ENCODE results near the gene MVB12B.

Gene MVB12B

GRCh38 chr9:126287166-126287866 lies 39.3 kb upstream of the MVB12B start:
- no peaks in the 10 kb centered on the region for H3K27me3 ChIP-seq (ENCODE audit: insufficient read depth, low read length, poor library complexity, severe bottlenecking)

GRCh38 chr9:126290871-126291270 lies 35.8 kb upstream of the MVB12B start:
- H3K9ac ChIP-seq (ENCODE audit: low read depth, low read length, poor library complexity, severe bottlenecking) = no peak overlapping the region
- no peaks in the 10 kb centered on the region for H4K20me1 ChIP-seq (ENCODE audit: insufficient read depth, low read length, poor library complexity, severe bottlenecking)
- TF ChIP-seq CTCF (conservative IDR thresholded peaks at IDR 0.05; ENCODE audit: low read length) (no peak), EZH2phosphoT487 (IDR thresholded peaks at IDR 0.05; ENCODE audit: borderline replicate concordance) (no peak)

More at GRCh38 chr9:126287166-126287866, 39.3 kb upstream of the MVB12B start:
- no peaks in the 10 kb centered on the region for H3K9me3 ChIP-seq (ENCODE audit: insufficient read depth, low read depth, low read length)
- H3K9ac ChIP-seq (ENCODE audit: low read depth, low read length, poor library complexity, severe bottlenecking) = no peak overlapping the region
- H3K4me3 ChIP-seq (ENCODE audit: low read length, poor library complexity, severe bottlenecking) = no peak overlapping the region
- no peaks in the 10 kb centered on the region for H3F3A ChIP-seq (ENCODE audit: low read depth)
- no peaks in the 10 kb centered on the region for H3K79me2 ChIP-seq (ENCODE audit: insufficient read depth, low read length)
- H4K20me1 ChIP-seq (ENCODE audit: insufficient read depth, low read length, poor library complexity, severe bottlenecking) = no peaks in the 10 kb centered on the region
- no peaks in the 10 kb centered on the region for H3K4me1 ChIP-seq (ENCODE audit: insufficient read depth, low read length, poor library complexity, severe bottlenecking)
- no peak overlapping the region for H2AFZ ChIP-seq (ENCODE audit: low read length)
- TF ChIP-seq EZH2phosphoT487 (IDR thresholded peaks at IDR 0.05; ENCODE audit: borderline replicate concordance) = no peak
- no peak for TF ChIP-seq CTCF (conservative IDR thresholded peaks at IDR 0.05; ENCODE audit: low read length)
- no peaks in the 10 kb centered on the region for H3K9me2 ChIP-seq (replicated peaks; ENCODE audit: low read depth, low read length)
- no peaks in the 10 kb centered on the region for H3K36me3 ChIP-seq (ENCODE audit: insufficient read depth, low read length)
- H3K4me2 ChIP-seq (ENCODE audit: low read depth, low read length, poor library complexity, severe bottlenecking) = no peak overlapping the region

GRCh38 chr9:126291925-126292324 lies 34.7 kb upstream of the MVB12B start:
- H3K4me3 ChIP-seq (ENCODE audit: low read length, poor library complexity, severe bottlenecking) = no peak overlapping the region
- no peaks in the 10 kb centered on the region for H4K20me1 ChIP-seq (ENCODE audit: insufficient read depth, low read length, poor library complexity, severe bottlenecking)
- H3K79me2 ChIP-seq (ENCODE audit: insufficient read depth, low read length) = no peaks in the 10 kb centered on the region
- no peak overlapping the region for H3K4me2 ChIP-seq (ENCODE audit: low read depth, low read length, poor library complexity, severe bottlenecking)
- no peaks in the 10 kb centered on the region for H3K27me3 ChIP-seq (ENCODE audit: insufficient read depth, low read length, poor library complexity, severe bottlenecking)
- no peaks in the 10 kb centered on the region for H3K36me3 ChIP-seq (ENCODE audit: insufficient read depth, low read length)
- H2AFZ ChIP-seq (ENCODE audit: low read length) = no peak overlapping the region
- TF ChIP-seq EZH2phosphoT487 (IDR thresholded peaks at IDR 0.05; ENCODE audit: borderline replicate concordance) (no peak), CTCF (conservative IDR thresholded peaks at IDR 0.05; ENCODE audit: low read length) (no peak)
- H3F3A ChIP-seq (ENCODE audit: low read depth) = no peaks in the 10 kb centered on the region
- no peaks in the 10 kb centered on the region for H3K4me1 ChIP-seq (ENCODE audit: insufficient read depth, low read length, poor library complexity, severe bottlenecking)
- H3K9me3 ChIP-seq (ENCODE audit: insufficient read depth, low read depth, low read length) = no peaks in the 10 kb centered on the region
- H3K9ac ChIP-seq (ENCODE audit: low read depth, low read length, poor library complexity, severe bottlenecking) = no peak overlapping the region
- no peaks in the 10 kb centered on the region for H3K9me2 ChIP-seq (replicated peaks; ENCODE audit: low read depth, low read length)

More at GRCh38 chr9:126290871-126291270, 35.8 kb upstream of the MVB12B start:
- H3K4me3 ChIP-seq (ENCODE audit: low read length, poor library complexity, severe bottlenecking) = no peak overlapping the region
- H3K36me3 ChIP-seq (ENCODE audit: insufficient read depth, low read length) = no peaks in the 10 kb centered on the region
- H3K4me2 ChIP-seq (ENCODE audit: low read depth, low read length, poor library complexity, severe bottlenecking) = no peak overlapping the region
- H3K27me3 ChIP-seq (ENCODE audit: insufficient read depth, low read length, poor library complexity, severe bottlenecking) = no peaks in the 10 kb centered on the region
- H3K4me1 ChIP-seq (ENCODE audit: insufficient read depth, low read length, poor library complexity, severe bottlenecking) = no peaks in the 10 kb centered on the region
- no peaks in the 10 kb centered on the region for H3K79me2 ChIP-seq (ENCODE audit: insufficient read depth, low read length)
- H3F3A ChIP-seq (ENCODE audit: low read depth) = no peaks in the 10 kb centered on the region
- no peaks in the 10 kb centered on the region for H3K9me2 ChIP-seq (replicated peaks; ENCODE audit: low read depth, low read length)
- H3K9me3 ChIP-seq (ENCODE audit: insufficient read depth, low read depth, low read length) = no peaks in the 10 kb centered on the region
- H2AFZ ChIP-seq (ENCODE audit: low read length) = no peak overlapping the region

Measured in Loucy (cell line).